Measurements from ENCODE around the gene TTC28.

The TTC28 gene

GRCh38 chr22:28208787-28209186 is 470.9 kb downstream of the TTC28 start:
- no peaks in the 10 kb centered on the region for H3K9me2 ChIP-seq (replicated peaks; ENCODE audit: low read depth, low read length)
- H3K9ac ChIP-seq (ENCODE audit: low read depth, low read length, poor library complexity, severe bottlenecking) = no peak overlapping the region
- no peaks in the 10 kb centered on the region for H3K9me3 ChIP-seq (ENCODE audit: insufficient read depth, low read depth, low read length)
- H3K27me3 ChIP-seq (ENCODE audit: insufficient read depth, low read length, poor library complexity, severe bottlenecking) = no peaks in the 10 kb centered on the region
- TF ChIP-seq, protein P1, sequence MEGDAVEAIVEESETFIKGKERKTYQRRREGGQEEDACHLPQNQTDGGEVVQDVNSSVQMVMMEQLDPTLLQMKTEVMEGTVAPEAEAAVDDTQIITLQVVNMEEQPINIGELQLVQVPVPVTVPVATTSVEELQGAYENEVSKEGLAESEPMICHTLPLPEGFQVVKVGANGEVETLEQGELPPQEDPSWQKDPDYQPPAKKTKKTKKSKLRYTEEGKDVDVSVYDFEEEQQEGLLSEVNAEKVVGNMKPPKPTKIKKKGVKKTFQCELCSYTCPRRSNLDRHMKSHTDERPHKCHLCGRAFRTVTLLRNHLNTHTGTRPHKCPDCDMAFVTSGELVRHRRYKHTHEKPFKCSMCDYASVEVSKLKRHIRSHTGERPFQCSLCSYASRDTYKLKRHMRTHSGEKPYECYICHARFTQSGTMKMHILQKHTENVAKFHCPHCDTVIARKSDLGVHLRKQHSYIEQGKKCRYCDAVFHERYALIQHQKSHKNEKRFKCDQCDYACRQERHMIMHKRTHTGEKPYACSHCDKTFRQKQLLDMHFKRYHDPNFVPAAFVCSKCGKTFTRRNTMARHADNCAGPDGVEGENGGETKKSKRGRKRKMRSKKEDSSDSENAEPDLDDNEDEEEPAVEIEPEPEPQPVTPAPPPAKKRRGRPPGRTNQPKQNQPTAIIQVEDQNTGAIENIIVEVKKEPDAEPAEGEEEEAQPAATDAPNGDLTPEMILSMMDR (conservative IDR thresholded peaks at IDR 0.05; ENCODE audit: low read length) = no peak
- no peak for TF ChIP-seq EZH2phosphoT487 (IDR thresholded peaks at IDR 0.05; ENCODE audit: borderline replicate concordance)
- peaks cover 73% of the 10 kb centered on the region for H3K79me2 ChIP-seq (ENCODE audit: insufficient read depth, low read length)
- no peaks in the 10 kb centered on the region; the same call in 1 of the 2 replicates for H3K36me3 ChIP-seq (ENCODE audit: insufficient read depth, low read length)
- no peaks in the 10 kb centered on the region for H3F3A ChIP-seq (ENCODE audit: low read depth)
- peaks cover 23% of the 10 kb centered on the region for H3K4me1 ChIP-seq (ENCODE audit: insufficient read depth, low read length, poor library complexity, severe bottlenecking)
- H4K20me1 ChIP-seq (ENCODE audit: insufficient read depth, low read length, poor library complexity, severe bottlenecking) = peaks cover 17% of the 10 kb centered on the region
- H2AFZ ChIP-seq (ENCODE audit: low read length) = no peak overlapping the region
- no peak overlapping the region for H3K4me2 ChIP-seq (ENCODE audit: low read depth, low read length, poor library complexity, severe bottlenecking)
- H3K4me3 ChIP-seq (ENCODE audit: low read length, poor library complexity, severe bottlenecking) = no peak overlapping the region

DNA sequence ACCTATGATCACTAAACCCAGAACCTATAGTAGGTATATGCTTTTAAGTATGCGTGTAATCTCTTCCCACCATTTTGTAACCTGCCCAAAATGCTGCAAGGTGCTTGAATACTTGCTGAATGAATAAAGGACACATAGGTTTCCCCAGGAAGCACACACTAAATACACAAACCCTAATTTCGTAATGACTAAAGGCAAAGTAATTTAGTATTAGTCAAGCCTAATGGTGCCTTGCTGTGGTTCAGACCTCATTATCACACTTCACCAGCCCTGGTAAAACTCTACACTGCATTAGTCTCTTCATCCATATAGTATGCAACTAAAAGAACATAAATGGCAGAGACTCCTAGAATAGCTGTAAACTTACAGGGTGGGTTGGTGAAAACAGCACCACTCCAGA is 471.6 kb downstream of the TTC28 start:
- Histone ChIP-seq H3K9ac (ENCODE audit: low read depth, low read length, poor library complexity, severe bottlenecking) (no peak overlapping the region), H3K4me2 (ENCODE audit: low read depth, low read length, poor library complexity, severe bottlenecking) (no peak overlapping the region), H3K9me2 (replicated peaks; ENCODE audit: low read depth, low read length) (no peaks in the 10 kb centered on the region), H3K79me2 (ENCODE audit: insufficient read depth, low read length) (peaks cover 80% of the 10 kb centered on the region), H3K4me3 (ENCODE audit: low read length, poor library complexity, severe bottlenecking) (no peak overlapping the region), H3K4me1 (ENCODE audit: insufficient read depth, low read length, poor library complexity, severe bottlenecking) (peaks cover 30% of the 10 kb centered on the region), H2AFZ (ENCODE audit: low read length) (no peak overlapping the region), H3K27me3 (ENCODE audit: insufficient read depth, low read length, poor library complexity, severe bottlenecking) (no peaks in the 10 kb centered on the region), H3F3A (ENCODE audit: low read depth) (peaks cover 6% of the 10 kb centered on the region; the same call in 1 of the 2 replicates), H3K9me3 (ENCODE audit: insufficient read depth, low read depth, low read length) (no peaks in the 10 kb centered on the region), H3K36me3 (ENCODE audit: insufficient read depth, low read length) (no peaks in the 10 kb centered on the region; the same call in 1 of the 2 replicates), H4K20me1 (ENCODE audit: insufficient read depth, low read length, poor library complexity, severe bottlenecking) (peaks cover 24% of the 10 kb centered on the region)
- TF ChIP-seq, protein P1 (conservative IDR thresholded peaks at IDR 0.05; ENCODE audit: low read length) = no peak
- no peak for TF ChIP-seq EZH2phosphoT487 (IDR thresholded peaks at IDR 0.05; ENCODE audit: borderline replicate concordance)

- peaks cover 80% of the 10 kb centered on the region for H3K79me2 ChIP-seq (ENCODE audit: insufficient read depth, low read length)
- H3K4me1 ChIP-seq (ENCODE audit: insufficient read depth, low read length, poor library complexity, severe bottlenecking) = peaks cover 36% of the 10 kb centered on the region
- H2AFZ ChIP-seq (ENCODE audit: low read length) = no peak overlapping the region
- no peak overlapping the region for H3K4me3 ChIP-seq (ENCODE audit: low read length, poor library complexity, severe bottlenecking)
- H3F3A ChIP-seq (ENCODE audit: low read depth) = peaks cover 12% of the 10 kb centered on the region; the same call in 1 of the 2 replicates
- TF ChIP-seq EZH2phosphoT487 (IDR thresholded peaks at IDR 0.05; ENCODE audit: borderline replicate concordance) = no peak
- TF ChIP-seq, protein P1 (conservative IDR thresholded peaks at IDR 0.05; ENCODE audit: low read length) = no peak
- H3K9me2 ChIP-seq (replicated peaks; ENCODE audit: low read depth, low read length) = no peaks in the 10 kb centered on the region
- peaks cover 30% of the 10 kb centered on the region for H4K20me1 ChIP-seq (ENCODE audit: insufficient read depth, low read length, poor library complexity, severe bottlenecking)
- no peaks in the 10 kb centered on the region for H3K27me3 ChIP-seq (ENCODE audit: insufficient read depth, low read length, poor library complexity, severe bottlenecking)
- H3K4me2 ChIP-seq (ENCODE audit: low read depth, low read length, poor library complexity, severe bottlenecking) = no peak overlapping the region
- no peaks in the 10 kb centered on the region for H3K9me3 ChIP-seq (ENCODE audit: insufficient read depth, low read depth, low read length)
- no peaks in the 10 kb centered on the region; the same call in 1 of the 2 replicates for H3K36me3 ChIP-seq (ENCODE audit: insufficient read depth, low read length)
- no peak overlapping the region for H3K9ac ChIP-seq (ENCODE audit: low read depth, low read length, poor library complexity, severe bottlenecking)
Measured at GRCh38 chr22:28207281-28208030, 472.2 kb downstream of the TTC28 start.

All from Loucy (cell line).